Mesendoderm (in vitro differentiated cells): Measurements from ENCODE around the gene ACBD6.

Experiments used
- DNase-seq: peaks from one replicate; pipeline ENCODE4 v3.0.0; 2013
- H2AK5ac ChIP-seq: 2 replicates; pipeline ENCODE4 v1.6.1; 2013; ENCODE audit warnings: low read length, inconsistent platforms
- H2BK120ac ChIP-seq: 2 replicates; pipeline ENCODE4 v1.6.1; 2013; ENCODE audit warnings: low read depth, mild to moderate bottlenecking, low read length, moderate library complexity, mixed read lengths
- H2BK15ac ChIP-seq: replicated peaks from 2 replicates; pipeline ENCODE4 v1.6.1; 2013; ENCODE audit warnings: low read depth, mild to moderate bottlenecking, moderate library complexity
- H2BK5ac ChIP-seq: 2 replicates; pipeline ENCODE4 v1.6.1; 2013; ENCODE audit warnings: low read length, inconsistent platforms
- H3K18ac ChIP-seq: 2 replicates; pipeline ENCODE4 v1.6.1; 2013; ENCODE audit warnings: mild to moderate bottlenecking, low read length, mixed read lengths
- H3K23ac ChIP-seq: one replicate; pipeline ENCODE4 v1.6.1; 2013; ENCODE audit warnings: low read length
- H3K27ac ChIP-seq: 2 replicates; pipeline ENCODE4 v1.5.1; 2013; ENCODE audit warnings: low read depth, mild to moderate bottlenecking, inconsistent platforms, low read length, moderate library complexity
- H3K27me3 ChIP-seq: 2 replicates; pipeline ENCODE4 v1.6.1; 2013; ENCODE audit warnings: low read length, control low read depth, mild to moderate bottlenecking, inconsistent platforms; ENCODE audit not compliant: insufficient read depth, poor library complexity
- H3K36me3 ChIP-seq: 2 replicates; pipeline ENCODE4 v1.6.1; 2013; ENCODE audit warnings: low read length, inconsistent platforms; ENCODE audit not compliant: control insufficient read depth, insufficient read depth
- H3K4ac ChIP-seq: one replicate; pipeline ENCODE4 v1.6.1; 2013; ENCODE audit warnings: low read depth, mild to moderate bottlenecking, low read length, moderate library complexity
- H3K4me1 ChIP-seq: 2 replicates; pipeline ENCODE4 v1.6.1; 2013; ENCODE audit warnings: low read depth, low read length, inconsistent platforms; ENCODE audit not compliant: control insufficient read depth
- H3K4me2 ChIP-seq: 2 replicates; pipeline ENCODE4 v1.6.1; 2013; ENCODE audit warnings: low read length
- H3K4me3 ChIP-seq: 2 replicates; pipeline ENCODE4 v1.5.1; 2013; ENCODE audit warnings: mild to moderate bottlenecking, low read length
- H3K56ac ChIP-seq: one replicate; pipeline ENCODE4 v1.6.1; 2013; ENCODE audit warnings: low read length
- H3K79me1 ChIP-seq: 2 replicates; pipeline ENCODE4 v1.6.1; 2013; ENCODE audit warnings: low read length, inconsistent platforms
- H3K79me2 ChIP-seq: 2 replicates; pipeline ENCODE4 v1.6.1; 2013; ENCODE audit warnings: mild to moderate bottlenecking, low read length; ENCODE audit not compliant: control insufficient read depth, insufficient read depth
- H3K9ac ChIP-seq: 2 replicates; pipeline ENCODE4 v1.6.1; 2013; ENCODE audit warnings: low read length, inconsistent platforms
- H4K5ac ChIP-seq: one replicate; pipeline ENCODE4 v1.6.1; 2013; ENCODE audit warnings: low read length
- H4K8ac ChIP-seq: one replicate; pipeline ENCODE4 v1.6.1; 2013; ENCODE audit warnings: low read depth, mild to moderate bottlenecking, control low read depth, low read length, moderate library complexity
- WGBS: extraction: QIAGEN DNeasy Blood & Tissue Kit; methylation state at CpG from one replicate; pipeline ENCODE4 v1.1.7; 2013; ENCODE audit warnings: low lambda C conversion rate, missing lambda C conversion rate; ENCODE audit not compliant: insufficient coverage; ENCODE audit errors: extremely low coverage; 5-methylcytosine and 5-hydroxymethylcytosine counted together

The ACBD6 gene

DNA sequence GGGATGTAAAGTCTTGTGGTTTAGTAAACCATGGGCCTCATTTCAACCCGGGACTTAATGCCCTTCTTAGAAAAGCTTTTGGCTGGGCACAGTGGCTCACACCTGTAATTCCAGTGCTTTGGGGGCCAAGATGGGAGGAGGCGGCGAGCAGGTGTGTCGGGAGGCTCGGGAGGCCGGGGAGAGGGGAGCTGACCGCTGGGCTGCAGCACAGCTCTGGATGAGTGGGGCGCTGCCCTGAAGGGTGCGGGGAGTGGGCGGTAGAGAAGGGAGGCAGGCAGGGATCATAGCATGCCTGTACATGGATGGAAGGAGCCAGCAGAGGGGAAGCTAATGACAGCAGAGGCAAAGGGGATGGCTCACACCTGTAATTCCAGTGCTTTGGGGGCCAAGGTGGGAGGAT lies 241.3 kb downstream of the ACBD6 start:
- no peaks in the 10 kb centered on the region for H3K27me3 ChIP-seq
- no peak overlapping the region for H3K4ac ChIP-seq
- no peak overlapping the region for H3K18ac ChIP-seq
- no peak overlapping the region for H4K5ac ChIP-seq
- DNase-seq = no peak
- H3K36me3 ChIP-seq = no peaks in the 10 kb centered on the region
- H3K79me2 ChIP-seq = no peaks in the 10 kb centered on the region
- H4K8ac ChIP-seq = no peak overlapping the region
- H3K9ac ChIP-seq = no peak overlapping the region
- H3K4me1 ChIP-seq = no peaks in the 10 kb centered on the region
- H3K56ac ChIP-seq = no peak overlapping the region
- no peak overlapping the region for H2AK5ac ChIP-seq
- no peak overlapping the region for H3K27ac ChIP-seq
- H3K23ac ChIP-seq = no peak overlapping the region
- no peak overlapping the region for H2BK5ac ChIP-seq
- no peak overlapping the region for H2BK120ac ChIP-seq
- H3K79me1 ChIP-seq = no peaks in the 10 kb centered on the region
- no CpG with 5 or more reads among the region's 10 CpGs for WGBS
- H2BK15ac ChIP-seq = no peak overlapping the region
- H3K4me3 ChIP-seq = no peak overlapping the region
- no peak overlapping the region for H3K4me2 ChIP-seq

DNA sequence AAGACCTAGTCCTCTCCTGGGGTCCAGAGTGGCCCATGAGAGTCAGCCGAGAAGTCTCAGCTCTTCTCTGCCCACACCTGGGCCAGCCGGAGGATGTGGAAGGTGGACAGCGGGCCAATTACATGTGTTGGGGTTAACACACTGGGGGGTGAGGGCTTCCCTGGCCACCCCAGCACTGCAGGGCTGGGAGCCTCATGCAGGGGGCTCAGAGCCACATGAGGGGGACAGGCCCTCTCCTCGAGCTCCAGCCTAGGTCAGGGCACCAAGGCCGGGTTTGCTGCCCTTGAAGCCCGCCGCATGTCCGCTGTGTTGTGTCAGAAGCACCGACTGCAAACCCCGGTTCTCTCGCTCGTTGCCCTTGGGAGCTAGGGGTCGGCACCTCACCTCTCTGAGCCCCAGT lies 241.8 kb downstream of the ACBD6 start:
- no peak overlapping the region for H3K27ac ChIP-seq
- H3K27me3 ChIP-seq = no peaks in the 10 kb centered on the region
- no peaks in the 10 kb centered on the region for H3K79me2 ChIP-seq
- no peak overlapping the region for H3K9ac ChIP-seq
- H3K18ac ChIP-seq = no peak overlapping the region
- no peaks in the 10 kb centered on the region for H3K79me1 ChIP-seq
- WGBS = no CpG with 5 or more reads among the region's 13 CpGs
- no peak overlapping the region for H3K56ac ChIP-seq
- H3K23ac ChIP-seq = no peak overlapping the region
- no peak overlapping the region for H3K4me2 ChIP-seq
- no peak overlapping the region for H2BK120ac ChIP-seq
- H2BK5ac ChIP-seq = no peak overlapping the region
- H3K4ac ChIP-seq = no peak overlapping the region
- no peak overlapping the region for H4K5ac ChIP-seq
- no peak overlapping the region for H2AK5ac ChIP-seq
- no peaks in the 10 kb centered on the region for H3K4me1 ChIP-seq
- no peak overlapping the region for H2BK15ac ChIP-seq
- DNase-seq = no peak
- no peak overlapping the region for H4K8ac ChIP-seq
- no peak overlapping the region for H3K4me3 ChIP-seq
- no peaks in the 10 kb centered on the region for H3K36me3 ChIP-seq

DNA sequence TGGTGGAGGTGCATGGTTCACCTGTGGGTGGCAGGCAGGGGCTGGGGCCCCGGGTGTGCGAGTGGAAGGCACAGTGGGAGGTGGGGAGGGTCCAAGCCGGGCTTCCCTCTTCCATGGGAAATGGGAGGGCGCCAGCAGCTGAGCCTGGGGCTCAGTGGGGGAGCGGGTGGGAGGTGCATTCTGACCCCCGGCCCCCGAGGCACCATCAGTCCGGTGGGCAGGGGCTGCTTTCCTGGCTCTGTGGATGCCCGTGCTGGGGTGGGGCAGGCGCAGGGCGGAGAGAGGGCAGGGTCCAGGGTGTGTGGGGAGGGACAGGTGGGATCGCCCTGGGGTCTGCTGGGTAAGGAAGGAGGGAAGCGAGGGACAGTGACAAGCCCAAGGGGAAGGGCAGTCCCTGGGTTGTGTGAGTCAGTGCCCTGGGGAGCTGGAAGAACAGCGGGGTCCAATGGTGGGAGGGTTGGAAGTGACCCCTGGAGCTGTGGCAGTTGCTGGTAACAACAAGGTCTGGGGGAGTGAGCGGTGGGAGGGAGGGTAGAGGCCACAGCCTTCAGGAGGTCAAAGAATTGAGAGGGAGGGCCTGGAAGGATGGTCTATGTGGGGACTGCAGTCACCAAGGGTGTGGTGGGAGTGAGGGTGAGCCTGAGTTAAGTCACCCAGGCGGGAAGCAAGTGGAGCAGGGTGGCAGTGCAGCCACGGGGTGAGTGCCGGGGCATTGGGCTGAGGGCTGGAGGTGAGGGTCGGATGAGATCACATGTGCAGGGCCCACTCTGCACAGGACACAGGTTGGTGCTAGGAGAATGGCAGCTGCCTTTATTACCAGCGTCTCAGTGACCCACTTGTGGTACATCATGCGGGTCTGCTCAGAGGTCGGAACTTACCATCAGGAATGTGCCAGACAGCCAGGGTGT lies 242.7 kb downstream of the ACBD6 start:
- Histone ChIP-seq H2BK15ac (no peak overlapping the region), H3K4ac (no peak overlapping the region), H3K9ac (no peak overlapping the region), H3K27ac (no peak overlapping the region), H3K4me1 (no peaks in the 10 kb centered on the region), H3K79me2 (no peaks in the 10 kb centered on the region), H3K18ac (no peak overlapping the region), H2BK120ac (no peak overlapping the region), H2BK5ac (no peak overlapping the region), H3K36me3 (no peaks in the 10 kb centered on the region), H2AK5ac (no peak overlapping the region), H4K5ac (no peak overlapping the region), H3K27me3 (no peaks in the 10 kb centered on the region), H4K8ac (no peak overlapping the region), H3K23ac (no peak overlapping the region), H3K79me1 (no peaks in the 10 kb centered on the region), H3K4me3 (no peak overlapping the region), H3K4me2 (no peak overlapping the region), H3K56ac (no peak overlapping the region)
- no CpG with 5 or more reads among the region's 22 CpGs for WGBS
- DNase-seq = no peak

DNA sequence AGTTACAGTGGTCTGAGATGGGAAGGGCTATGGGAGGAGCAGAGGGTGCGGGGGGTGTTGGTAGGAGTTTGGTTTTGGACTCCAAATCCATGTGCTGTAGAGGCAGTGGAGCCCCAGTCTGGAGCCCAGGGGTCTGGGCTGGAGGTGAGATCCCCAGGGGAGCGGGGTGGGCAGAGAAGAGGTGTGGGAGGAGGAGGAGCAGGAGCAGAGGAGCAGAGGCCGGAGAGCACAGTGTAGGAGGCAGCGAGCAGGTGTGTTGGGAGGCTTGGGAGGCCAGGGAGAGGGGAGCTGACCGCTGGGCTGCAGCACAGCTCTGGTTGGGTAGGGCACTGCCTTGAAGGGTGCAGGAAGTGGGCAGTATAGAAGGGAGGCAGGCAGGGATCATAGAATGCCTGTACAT lies 243.4 kb downstream of the ACBD6 start:
- Histone ChIP-seq H2AK5ac (no peak overlapping the region), H3K79me2 (no peaks in the 10 kb centered on the region), H3K18ac (no peak overlapping the region), H3K4me3 (no peak overlapping the region), H2BK120ac (no peak overlapping the region), H4K5ac (no peak overlapping the region), H2BK15ac (no peak overlapping the region), H3K36me3 (no peaks in the 10 kb centered on the region), H3K27ac (no peak overlapping the region), H4K8ac (no peak overlapping the region), H3K9ac (no peak overlapping the region), H3K27me3 (no peaks in the 10 kb centered on the region), H3K79me1 (no peaks in the 10 kb centered on the region), H3K23ac (no peak overlapping the region), H3K4ac (no peak overlapping the region), H3K4me2 (no peak overlapping the region), H3K4me1 (no peaks in the 10 kb centered on the region), H2BK5ac (no peak overlapping the region), H3K56ac (no peak overlapping the region)
- WGBS = no CpG with 5 or more reads among the region's 5 CpGs
- no peak for DNase-seq

DNA sequence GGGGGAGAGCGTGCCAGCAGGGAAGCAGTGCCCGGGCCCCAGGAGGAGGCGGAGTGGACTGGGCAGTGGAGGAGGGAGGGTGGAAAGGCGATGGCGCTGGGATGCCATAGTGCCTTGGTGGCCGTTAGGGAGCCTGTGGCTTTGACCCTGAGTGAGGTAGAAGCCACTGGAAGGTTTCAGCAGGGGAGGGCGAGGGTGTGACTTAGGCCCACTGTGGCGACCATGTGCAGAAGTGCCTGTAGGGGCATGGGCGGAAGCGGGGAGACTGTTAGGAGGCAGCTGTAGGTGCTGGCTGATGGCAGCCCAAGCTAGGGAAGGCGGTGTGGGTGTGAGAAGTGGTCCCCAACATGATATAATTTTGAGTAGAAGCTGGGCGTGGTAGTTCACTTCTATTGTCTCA lies 244.1 kb downstream of the ACBD6 start:
- no peaks in the 10 kb centered on the region for H3K79me1 ChIP-seq
- H3K9ac ChIP-seq = no peak overlapping the region
- H4K5ac ChIP-seq = no peak overlapping the region
- no peaks in the 10 kb centered on the region for H3K36me3 ChIP-seq
- H2BK5ac ChIP-seq = no peak overlapping the region
- H3K4ac ChIP-seq = no peak overlapping the region
- H3K56ac ChIP-seq = no peak overlapping the region
- H3K27ac ChIP-seq = no peak overlapping the region
- no peak overlapping the region for H3K18ac ChIP-seq
- H2BK15ac ChIP-seq = no peak overlapping the region
- WGBS = no CpG with 5 or more reads among the region's 12 CpGs
- no peak overlapping the region for H2BK120ac ChIP-seq
- H3K79me2 ChIP-seq = no peaks in the 10 kb centered on the region
- DNase-seq = no peak
- no peak overlapping the region for H3K23ac ChIP-seq
- no peak overlapping the region for H2AK5ac ChIP-seq
- no peak overlapping the region for H4K8ac ChIP-seq
- no peaks in the 10 kb centered on the region for H3K4me1 ChIP-seq
- H3K27me3 ChIP-seq = no peaks in the 10 kb centered on the region
- no peak overlapping the region for H3K4me2 ChIP-seq
- H3K4me3 ChIP-seq = no peak overlapping the region

DNA sequence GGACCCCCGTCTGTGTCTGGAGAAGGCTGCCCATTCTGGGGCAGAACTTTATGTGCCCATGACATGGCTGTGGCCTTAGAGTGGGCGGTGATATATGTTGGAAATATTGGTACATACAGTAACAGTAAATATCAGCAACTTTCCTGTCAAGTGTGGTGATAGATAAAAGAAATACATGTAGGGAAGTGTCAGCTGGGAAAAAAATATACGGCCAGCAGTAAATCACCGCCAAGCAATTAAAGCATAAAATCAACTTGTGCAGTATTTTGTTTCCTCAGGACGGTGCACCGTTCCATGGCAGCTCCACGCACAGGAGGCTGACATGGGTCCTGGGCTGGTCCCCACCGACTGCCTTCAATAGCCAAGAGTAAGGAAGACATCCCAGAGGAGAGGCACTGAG lies 244.9 kb downstream of the ACBD6 start:
- Histone ChIP-seq H2BK120ac (no peak overlapping the region), H2AK5ac (no peak overlapping the region), H3K36me3 (no peaks in the 10 kb centered on the region), H3K56ac (no peak overlapping the region), H3K79me2 (no peaks in the 10 kb centered on the region), H3K79me1 (no peaks in the 10 kb centered on the region), H3K4me2 (no peak overlapping the region), H3K4ac (no peak overlapping the region), H4K8ac (no peak overlapping the region), H3K27ac (no peak overlapping the region), H4K5ac (no peak overlapping the region), H3K27me3 (no peaks in the 10 kb centered on the region), H3K18ac (no peak overlapping the region), H3K9ac (no peak overlapping the region), H2BK15ac (no peak overlapping the region), H3K4me1 (no peaks in the 10 kb centered on the region), H3K23ac (no peak overlapping the region), H2BK5ac (no peak overlapping the region), H3K4me3 (no peak overlapping the region)
- no CpG with 5 or more reads among the region's 8 CpGs for WGBS
- no peak for DNase-seq
